Stimulated activated CD8-positive, alpha-beta memory T cell treated with anti-CD3 and anti-CD28 coated beads, Interleukin-7, amount 100 ng/mL, for 4 hours (primary cell): Measurements from ENCODE around the gene KY.

Experiments
- DNase-seq, 2 donors: peaks; one replicate each; pipeline ENCODE4 v3.0.0-alpha.2; 2020; ENCODE audit warnings: low read depth in 2 of 2

KY gene

GRCh38 chr3:134650431-134651346 is at the start of gene KY:
TSS of gene KY (minus strand) at chr3:134651022. CDS start at chr3:134650960, 62 bp downstream.
- DNase-seq, result no peak

GRCh38 chr3:134699721-134700120 is 48.9 kb upstream of the KY start:
- DNase-seq, result no peak

- DNase-seq, result no peak
These were observed 48.4 kb upstream of the KY start for GRCh38 chr3:134699141-134699711.

- no peak for DNase-seq
These were observed 47.2 kb upstream of the KY start for GRCh38 chr3:134697830-134698689.

GRCh38 chr3:134696155-134696554 is 45.3 kb upstream of the KY start:
- no peak for DNase-seq

GRCh38 chr3:134694946-134695543 is 44.2 kb upstream of the KY start:
- DNase-seq, result no peak

- no peak for DNase-seq
These were observed 43.6 kb upstream of the KY start for GRCh38 chr3:134694466-134694865.

GRCh38 chr3:134693804-134694203 is 43.0 kb upstream of the KY start:
- DNase-seq, result no peak

GRCh38 chr3:134693226-134693625 is 42.4 kb upstream of the KY start:
- DNase-seq, result no peak

GRCh38 chr3:134690226-134690625 is 39.4 kb upstream of the KY start:
- DNase-seq, result no peak

- no peak for DNase-seq
These were observed 36.8 kb upstream of the KY start for GRCh38 chr3:134687642-134688041.

- no peak for DNase-seq
These were observed 35.3 kb upstream of the KY start for GRCh38 chr3:134685929-134686802.

GRCh38 chr3:134682196-134682880 is 31.5 kb upstream of the KY start:
- no peak for DNase-seq

GRCh38 chr3:134681522-134681900 is 30.7 kb upstream of the KY start:
- DNase-seq, result no peak

GRCh38 chr3:134680796-134681521 is 30.1 kb upstream of the KY start:
- DNase-seq, result no peak

- DNase-seq, result no peak
These were observed 27.1 kb upstream of the KY start for GRCh38 chr3:134677987-134678308.

- no peak for DNase-seq
These were observed 26.6 kb upstream of the KY start for GRCh38 chr3:134677196-134677986.

- DNase-seq, result no peak
These were observed 25.0 kb upstream of the KY start for GRCh38 chr3:134675726-134676256.

GRCh38 chr3:134672571-134672970 is 21.7 kb upstream of the KY start:
- DNase-seq, result no peak
